ENCODE results near the gene SKAP1. TPM values are rescaled to one million over a fixed set of nuclear protein-coding genes. Genes with fewer than 3 reads are reported as not detected.

Gene SKAP1
- total RNA-seq, 5 donors from 2014 or later (not counting 1 experiment from before 2014, with no cell fraction given): 71.5 to 142 (median 80.4) TPM

- no peaks in the 10 kb centered on the region for H3K36me3 ChIP-seq (ENCODE audit: control insufficient read depth in 2 of 2, extremely low read depth in 1 of 2, insufficient read depth in 1 of 2, low read length in 1 of 2)
- ATAC-seq (replicated peaks in 1 of 4) (no peak), DNase-seq (peak in 1 of 35 experiments; percentile 47)
- Mint-ChIP-seq H3K27ac (peak overlapping the region; percentile 98), H3K4me3 (peak overlapping the region; percentile 2 to 67 (median 28)), H3K4me1 (peaks cover 80 to 91% (median 88%) of the 10 kb centered on the region in 3 donors), H3K9me3 (peaks cover 0 to 5% (median 5%) of the 10 kb centered on the region in 3 donors), H3K27me3 (no peaks in the 10 kb centered on the region), H3K36me3 (no peaks in the 10 kb centered on the region)
- H3K4me3 ChIP-seq (ENCODE audit: control insufficient read depth in 1 of 2, extremely low read depth in 1 of 2, low read length in 1 of 2): no peak overlapping the region
- peaks cover 76 to 90% of the 10 kb centered on the region in 2 experiments for H3K4me1 ChIP-seq (ENCODE audit: control insufficient read depth in 1 of 2, extremely low read depth in 1 of 2, insufficient read depth in 2 of 2, low read length in 2 of 2)
- WGBS (ENCODE audit: insufficient coverage): 64% methylated on average over 3 of the region's 3 CpGs
- no peaks in the 10 kb centered on the region for H3K27me3 ChIP-seq (replicated peaks in 1 of 2; ENCODE audit: control insufficient read depth in 2 of 2, extremely low read depth in 1 of 2, insufficient read depth in 2 of 2, low read length in 1 of 2)
- H3K9me3 ChIP-seq: no peaks in the 10 kb centered on the region
- ChIA-PET CTCF (interaction anchor here in 1 of 2 donors (0.6 kb wide), 1 partner anchor 329 kb away, joined by 6 read pairs; no protein-coding TSS in a partner anchor), POLR2A (no interaction called here)
- H3K27ac ChIP-seq (ENCODE audit: low read length): peak overlapping the region; percentile 88
Measured at GRCh38 chr17:48442819-48443218, 12.8 kb upstream of the SKAP1 start.

GRCh38 chr17:48441862-48442261, 11.8 kb upstream of the SKAP1 start:
- ATAC-seq (replicated peaks in 1 of 4) (no peak), DNase-seq (peak in 1 of 35 experiments; percentile 27)
- H3K4me1 Mint-ChIP-seq: peaks cover 90 to 95% (median 94%) of the 10 kb centered on the region in 3 donors
- H3K36me3 Mint-ChIP-seq: no peaks in the 10 kb centered on the region
- Histone ChIP-seq H3K4me3 (ENCODE audit: control insufficient read depth in 1 of 2, extremely low read depth in 1 of 2, low read length in 1 of 2) (no peak overlapping the region), H3K27ac (ENCODE audit: low read length) (peak overlapping the region; percentile 88), H3K36me3 (ENCODE audit: control insufficient read depth in 2 of 2, extremely low read depth in 1 of 2, insufficient read depth in 1 of 2, low read length in 1 of 2) (no peaks in the 10 kb centered on the region), H3K4me1 (ENCODE audit: control insufficient read depth in 1 of 2, extremely low read depth in 1 of 2, insufficient read depth in 2 of 2, low read length in 2 of 2) (peaks cover 80 to 97% of the 10 kb centered on the region in 2 experiments), H3K9me3 (no peaks in the 10 kb centered on the region), H3K27me3 (replicated peaks in 1 of 2; ENCODE audit: control insufficient read depth in 2 of 2, extremely low read depth in 1 of 2, insufficient read depth in 2 of 2, low read length in 1 of 2) (no peaks in the 10 kb centered on the region)
- CTCF ChIA-PET: interaction anchor here in 1 of 2 donors (1.1 to 1.9 kb wide), 6 partner anchors 12 to 108 kb away, joined by 3 to 14 read pairs (median 3); no protein-coding TSS in a partner anchor
- POLR2A ChIA-PET: interaction anchor here (0.6 to 1.5 kb wide), 3 partner anchors 12 to 79 kb away, joined by 3 read pairs; no protein-coding TSS in a partner anchor
- H3K27ac Mint-ChIP-seq: peak overlapping the region; percentile 98
- H3K27me3 Mint-ChIP-seq: no peaks in the 10 kb centered on the region
- WGBS (ENCODE audit: insufficient coverage): 85% methylated on average over 2 of the region's 4 CpGs
- peaks cover 0 to 7% (median 5%) of the 10 kb centered on the region in 3 donors for H3K9me3 Mint-ChIP-seq
- H3K4me3 Mint-ChIP-seq: peak overlapping the region in 2 of 3 donors; percentile 67

- Mint-ChIP-seq H3K4me1 (peaks cover 91 to 95% (median 95%) of the 10 kb centered on the region in 3 donors), H3K9me3 (peaks cover 0 to 13% (median 5%) of the 10 kb centered on the region in 3 donors), H3K36me3 (no peaks in the 10 kb centered on the region), H3K4me3 (peak overlapping the region; percentile 52 to 67 (median 67)), H3K27ac (peak overlapping the region; percentile 98), H3K27me3 (no peaks in the 10 kb centered on the region)
- no peaks in the 10 kb centered on the region for H3K27me3 ChIP-seq (replicated peaks in 1 of 2; ENCODE audit: control insufficient read depth in 2 of 2, extremely low read depth in 1 of 2, insufficient read depth in 2 of 2, low read length in 1 of 2)
- no peaks in the 10 kb centered on the region for H3K36me3 ChIP-seq (ENCODE audit: control insufficient read depth in 2 of 2, extremely low read depth in 1 of 2, insufficient read depth in 1 of 2, low read length in 1 of 2)
- peak overlapping the region; percentile 88 for H3K27ac ChIP-seq (ENCODE audit: low read length)
- WGBS (ENCODE audit: insufficient coverage): no CpG with 5 or more reads among the region's 1 CpG
- peak in 30 of 35 experiments; percentile 12 to 87 (median 38) for DNase-seq
- CTCF ChIA-PET: interaction anchor here in 1 of 2 donors (0.5 to 1.9 kb wide), 8 partner anchors 12 to 363 kb away, joined by 3 to 14 read pairs (median 3); no protein-coding TSS in a partner anchor
- no peak overlapping the region for H3K4me3 ChIP-seq (ENCODE audit: control insufficient read depth in 1 of 2, extremely low read depth in 1 of 2, low read length in 1 of 2)
- POLR2A ChIA-PET: interaction anchor here (0.6 to 1.5 kb wide), 4 partner anchors 13 to 101 kb away, joined by 3 read pairs; no protein-coding TSS in a partner anchor
- H3K9me3 ChIP-seq: no peaks in the 10 kb centered on the region
- peak; percentile 72 to 84 (median 79) for ATAC-seq (replicated peaks in 1 of 4)
- peaks cover 81 to 100% of the 10 kb centered on the region in 2 experiments for H3K4me1 ChIP-seq (ENCODE audit: control insufficient read depth in 1 of 2, extremely low read depth in 1 of 2, insufficient read depth in 2 of 2, low read length in 2 of 2)
Measured at GRCh38 chr17:48441231-48441711, 11.3 kb upstream of the SKAP1 start.

- Histone ChIP-seq H3K27me3 (replicated peaks in 1 of 2; ENCODE audit: control insufficient read depth in 2 of 2, extremely low read depth in 1 of 2, insufficient read depth in 2 of 2, low read length in 1 of 2) (no peaks in the 10 kb centered on the region), H3K36me3 (ENCODE audit: control insufficient read depth in 2 of 2, extremely low read depth in 1 of 2, insufficient read depth in 1 of 2, low read length in 1 of 2) (no peaks in the 10 kb centered on the region), H3K4me1 (ENCODE audit: control insufficient read depth in 1 of 2, extremely low read depth in 1 of 2, insufficient read depth in 2 of 2, low read length in 2 of 2) (peaks cover 81 to 99% of the 10 kb centered on the region in 2 experiments), H3K4me3 (ENCODE audit: control insufficient read depth in 1 of 2, extremely low read depth in 1 of 2, low read length in 1 of 2) (peak overlapping the region in 1 of 2 donors; percentile 48), H3K27ac (ENCODE audit: low read length) (peak overlapping the region; percentile 88), H3K9me3 (no peaks in the 10 kb centered on the region)
- DNase-seq (peak in 1 of 35 experiments; percentile 48), ATAC-seq (replicated peaks in 1 of 4) (peak; percentile 10 to 28 (median 18))
- Mint-ChIP-seq H3K27me3 (no peaks in the 10 kb centered on the region), H3K4me1 (peaks cover 90 to 95% (median 95%) of the 10 kb centered on the region in 3 donors), H3K36me3 (no peaks in the 10 kb centered on the region), H3K9me3 (peaks cover 0 to 15% (median 5%) of the 10 kb centered on the region in 3 donors), H3K27ac (peak overlapping the region; percentile 98), H3K4me3 (peak overlapping the region; percentile 52 to 67 (median 67))
- WGBS (ENCODE audit: insufficient coverage): 43% methylated on average over 1 of the region's 2 CpGs
- POLR2A ChIA-PET: interaction anchor here (0.6 to 1.5 kb wide), 2 partner anchors 12 to 27 kb away, joined by 3 read pairs; no protein-coding TSS in a partner anchor
- CTCF ChIA-PET: interaction anchor here in 1 of 2 donors (0.6 to 2.6 kb wide), 9 partner anchors 12 to 106 kb away, joined by 3 to 14 read pairs (median 3); no protein-coding TSS in a partner anchor
Measured at GRCh38 chr17:48440669-48441068, 10.7 kb upstream of the SKAP1 start.

GRCh38 chr17:48439875-48440505, 10.0 kb upstream of the SKAP1 start:
- Histone ChIP-seq H3K4me1 (ENCODE audit: control insufficient read depth in 1 of 2, extremely low read depth in 1 of 2, insufficient read depth in 2 of 2, low read length in 2 of 2) (peaks cover 76 to 92% of the 10 kb centered on the region in 2 experiments), H3K9me3 (no peaks in the 10 kb centered on the region), H3K27ac (ENCODE audit: low read length) (peak overlapping the region; percentile 88), H3K27me3 (replicated peaks in 1 of 2; ENCODE audit: control insufficient read depth in 2 of 2, extremely low read depth in 1 of 2, insufficient read depth in 2 of 2, low read length in 1 of 2) (no peaks in the 10 kb centered on the region), H3K4me3 (ENCODE audit: control insufficient read depth in 1 of 2, extremely low read depth in 1 of 2, low read length in 1 of 2) (peak overlapping the region in 1 of 2 donors; percentile 10), H3K36me3 (ENCODE audit: control insufficient read depth in 2 of 2, extremely low read depth in 1 of 2, insufficient read depth in 1 of 2, low read length in 1 of 2) (no peaks in the 10 kb centered on the region)
- Mint-ChIP-seq H3K9me3 (peaks cover 0 to 15% (median 5%) of the 10 kb centered on the region in 3 donors), H3K36me3 (no peaks in the 10 kb centered on the region), H3K27ac (peak overlapping the region; percentile 98), H3K4me1 (peaks cover 94 to 95% (median 95%) of the 10 kb centered on the region in 3 donors), H3K27me3 (no peaks in the 10 kb centered on the region), H3K4me3 (peak overlapping the region; percentile 52 to 67 (median 67))
- ATAC-seq (replicated peaks in 1 of 4) (peak; percentile 40 to 59 (median 50)), DNase-seq (peak in 34 of 35 experiments; percentile 28 to 86 (median 59))
- CTCF ChIA-PET: interaction anchor here in 1 of 2 donors (0.6 to 2.6 kb wide), 6 partner anchors 11 to 94 kb away, joined by 3 to 14 read pairs (median 6); no protein-coding TSS in a partner anchor
- POLR2A ChIA-PET: interaction anchor here (0.6 to 1.1 kb wide), 3 partner anchors 9 to 14 kb away, joined by 3 to 5 read pairs (median 3); no protein-coding TSS in a partner anchor
- WGBS (ENCODE audit: insufficient coverage): 0% methylated on average over 1 of the region's 8 CpGs

All from T-cell (primary cell).